H9 (cell line): ENCODE results near the gene MAPT. TPM values are rescaled to one million over a fixed set of nuclear protein-coding genes. Genes with fewer than 3 reads are reported as not detected.

Source experiments
- DNase-seq: peaks from one replicate; pipeline ENCODE4 v3.0.0-alpha.2; 2017
- H2AFZ ChIP-seq: one replicate; pipeline ENCODE4 v1.6.1; 2013; ENCODE audit warnings: mild to moderate bottlenecking, low read length, control low read depth, moderate library complexity
- H2AK5ac ChIP-seq: 2 replicates; pipeline ENCODE4 v1.6.1; 2013; ENCODE audit warnings: low read length, control low read depth, mixed read lengths; ENCODE audit not compliant: insufficient read length
- H2BK120ac ChIP-seq: one replicate; pipeline ENCODE4 v1.6.1; 2013; ENCODE audit warnings: low read depth, mild to moderate bottlenecking, low read length, control low read depth, inconsistent platforms; ENCODE audit not compliant: poor library complexity, severe bottlenecking
- H2BK12ac ChIP-seq: 2 replicates; pipeline ENCODE4 v1.6.1; 2013; ENCODE audit warnings: low read length, control low read depth, mixed read lengths, low read depth; ENCODE audit not compliant: insufficient read length
- H2BK15ac ChIP-seq: 2 replicates; pipeline ENCODE4 v1.6.1; 2013; ENCODE audit warnings: low read depth, low read length, control low read depth
- H2BK20ac ChIP-seq: one replicate; pipeline ENCODE4 v1.6.1; 2013; ENCODE audit warnings: low read depth, mild to moderate bottlenecking, low read length, control low read depth, inconsistent platforms; ENCODE audit not compliant: poor library complexity, severe bottlenecking
- H2BK5ac ChIP-seq: 2 replicates; pipeline ENCODE4 v1.6.1; 2013; ENCODE audit warnings: low read length, control low read depth, mixed read lengths; ENCODE audit not compliant: insufficient read length
- H3K14ac ChIP-seq: 2 replicates; pipeline ENCODE4 v1.6.1; 2013; ENCODE audit warnings: low read length, control low read depth; ENCODE audit not compliant: insufficient read depth
- H3K18ac ChIP-seq: 2 replicates; pipeline ENCODE4 v1.6.1; 2013; ENCODE audit warnings: low read depth, mild to moderate bottlenecking, mixed read lengths, low read length, control low read depth; ENCODE audit not compliant: insufficient read length
- H3K23ac ChIP-seq: 2 replicates; pipeline ENCODE4 v1.6.1; 2013; ENCODE audit warnings: low read length, control low read depth, mixed read lengths, low read depth; ENCODE audit not compliant: insufficient read length
- H3K23me2 ChIP-seq: 2 replicates; pipeline ENCODE4 v1.6.1; 2013; ENCODE audit warnings: low read depth, mild to moderate bottlenecking, mixed read lengths, low read length, control low read depth; ENCODE audit not compliant: insufficient read length, poor library complexity, severe bottlenecking
- H3K27ac ChIP-seq: 2 replicates; pipeline ENCODE4 v1.5.1; 2013; ENCODE audit warnings: low read length, control low read depth, mixed read lengths, low read depth; ENCODE audit not compliant: insufficient read length
- H3K27me3 ChIP-seq: 2 replicates; pipeline ENCODE4 v1.6.1; 2013; ENCODE audit warnings: low read length, control low read depth, inconsistent platforms; ENCODE audit not compliant: insufficient read depth
- H3K4ac ChIP-seq: 2 replicates; pipeline ENCODE4 v1.6.1; 2013; ENCODE audit warnings: low read depth, mild to moderate bottlenecking, control low read depth, inconsistent platforms, low read length, moderate library complexity
- H3K4me1 ChIP-seq: 2 replicates; pipeline ENCODE4 v1.6.1; 2013; ENCODE audit warnings: low read length, control low read depth, inconsistent platforms; ENCODE audit not compliant: insufficient read depth
- H3K4me2 ChIP-seq: 2 replicates; pipeline ENCODE4 v1.6.1; 2013; ENCODE audit warnings: low read length, control low read depth, mixed read lengths; ENCODE audit not compliant: insufficient read length, insufficient read depth
- H3K56ac ChIP-seq: 2 replicates; pipeline ENCODE4 v1.6.1; 2013; ENCODE audit warnings: low read depth, mild to moderate bottlenecking, mixed read lengths, low read length, control low read depth; ENCODE audit not compliant: insufficient read length
- H3K79me1 ChIP-seq: 2 replicates; pipeline ENCODE4 v1.6.1; 2013; ENCODE audit warnings: low read depth, mild to moderate bottlenecking, moderate library complexity, low read length, control low read depth, inconsistent platforms; ENCODE audit not compliant: insufficient read depth, poor library complexity, severe bottlenecking
- H3K79me2 ChIP-seq: 2 replicates; pipeline ENCODE4 v1.6.1; 2013; ENCODE audit warnings: low read length, control low read depth, inconsistent platforms; ENCODE audit not compliant: insufficient read depth
- H3K9ac ChIP-seq: 2 replicates; pipeline ENCODE4 v1.6.1; 2013; ENCODE audit warnings: low read length, control low read depth, mixed read lengths; ENCODE audit not compliant: insufficient read length; ENCODE audit errors: extremely low read depth
- H3K9me3 ChIP-seq: one replicate; pipeline ENCODE4 v1.6.1; 2013; ENCODE audit warnings: low read depth, low read length, inconsistent platforms; ENCODE audit not compliant: control insufficient read depth
- H3T11ph ChIP-seq: one replicate; pipeline ENCODE4 v1.6.1; 2013; ENCODE audit warnings: mild to moderate bottlenecking, low read length, control low read depth, inconsistent platforms
- H4K20me1 ChIP-seq: one replicate; pipeline ENCODE4 v1.6.1; 2013; ENCODE audit not compliant: control insufficient read depth, insufficient read length, insufficient read depth
- H4K5ac ChIP-seq: 2 replicates; pipeline ENCODE4 v1.6.1; 2013; ENCODE audit warnings: low read depth, mild to moderate bottlenecking, mixed read lengths, low read length, control low read depth; ENCODE audit not compliant: insufficient read length
- H4K8ac ChIP-seq: replicated peaks from 2 replicates; pipeline ENCODE4 v1.6.1; 2013; ENCODE audit warnings: low read length, control low read depth, mixed read lengths, low read depth; ENCODE audit not compliant: insufficient read length
- H4K91ac ChIP-seq: 2 replicates; pipeline ENCODE4 v1.6.1; 2013; ENCODE audit warnings: low read depth, mild to moderate bottlenecking, moderate library complexity, mixed read lengths, low read length, control low read depth; ENCODE audit not compliant: insufficient read length
- H3K27ac Mint-ChIP-seq, 3 experiments: 2 replicates in 2 of 3; 3 replicates in 1 of 3; pipeline ENCODE4 v1.8.0; 2020 to 2021; ENCODE audit warnings: mixed read lengths in 3 of 3, mild to moderate bottlenecking in 1 of 3, moderate library complexity in 1 of 3
- H3K27me3 Mint-ChIP-seq: 2 replicates; pipeline ENCODE4 v1.8.0; 2021; ENCODE audit warnings: low read depth, mild to moderate bottlenecking, moderate library complexity, mixed read lengths
- H3K36me3 Mint-ChIP-seq, 3 experiments: 2 replicates in 2 of 3; 3 replicates in 1 of 3; pipeline ENCODE4 v1.8.0; 2020 to 2021; ENCODE audit warnings: low read depth in 3 of 3, mixed read lengths in 3 of 3; ENCODE audit not compliant: insufficient read depth in 1 of 3
- H3K4me1 Mint-ChIP-seq, 2 experiments: 2 replicates each; pipeline ENCODE4 v1.8.0; 2020; ENCODE audit warnings: mixed read lengths in 2 of 2
- H3K4me3 Mint-ChIP-seq, 2 experiments: 2 replicates in 1 of 2; 3 replicates in 1 of 2; pipeline ENCODE4 v1.8.0; 2020 to 2021; ENCODE audit warnings: mild to moderate bottlenecking in 2 of 2, mixed read lengths in 2 of 2, moderate library complexity in 1 of 2
- H3K9me3 Mint-ChIP-seq, 2 experiments: 2 replicates in 1 of 2; 3 replicates in 1 of 2; pipeline ENCODE4 v1.8.0; 2020; ENCODE audit warnings: mild to moderate bottlenecking in 2 of 2, mixed read lengths in 2 of 2, moderate library complexity in 1 of 2
- CTCF ChIP-seq: fragments of 200-600 bp; sonication (generic); conservative IDR thresholded peaks from 3 replicates; pipeline ENCODE4 v1.8.0; 2021; ENCODE audit warnings: antibody characterized with exemption, mild to moderate bottlenecking
- WGBS: extraction: QIAGEN DNeasy Blood & Tissue Kit; methylation state at CpG from one replicate; pipeline ENCODE4 v1.1.7; 2013; ENCODE audit warnings: missing lambda C conversion rate, low lambda C conversion rate, mixed read lengths; ENCODE audit not compliant: insufficient read length; ENCODE audit errors: extremely low coverage; 5-methylcytosine and 5-hydroxymethylcytosine counted together
- total RNA-seq: library from RNA; stranded (reverse); gene quantifications from 2 replicates; pipeline ENCODE4 v1.2.1, GENCODE V29; 2021

Gene MAPT
- total RNA-seq, 1 experiment from 2014 or later: 1.6 TPM

GRCh38 chr17:45846223-45846622, 48.1 kb upstream of the MAPT start:
- H3K27ac Mint-ChIP-seq: no peak overlapping the region
- no peak overlapping the region for H2AK5ac ChIP-seq

More at GRCh38 chr17:45846223-45846622, 48.1 kb upstream of the MAPT start:
- Histone ChIP-seq H3K79me1 (no peaks in the 10 kb centered on the region), H3K23ac (no peak overlapping the region), H2AFZ (no peak overlapping the region), H3K9ac (no peak overlapping the region), H4K8ac (no peak overlapping the region), H3K4me2 (no peak overlapping the region), H4K20me1 (peaks cover 4% of the 10 kb centered on the region), H3K56ac (no peak overlapping the region), H4K5ac (no peak overlapping the region), H2BK5ac (no peak overlapping the region), H3K18ac (no peak overlapping the region), H3K23me2 (no peaks in the 10 kb centered on the region), H3T11ph (no peak overlapping the region), H2BK120ac (no peak overlapping the region), H3K27me3 (no peaks in the 10 kb centered on the region), H3K27ac (no peak overlapping the region), H2BK20ac (no peak overlapping the region), H2BK15ac (no peak overlapping the region), H3K9me3 (no peaks in the 10 kb centered on the region), H2BK12ac (no peak overlapping the region), H4K91ac (no peak overlapping the region), H3K14ac (no peak overlapping the region; the same call in 1 of the 2 replicates), H3K4me1 (no peaks in the 10 kb centered on the region), H3K4ac (no peak overlapping the region), H3K79me2 (no peaks in the 10 kb centered on the region)
- Mint-ChIP-seq H3K9me3 (no peaks in the 10 kb centered on the region), H3K27me3 (no peaks in the 10 kb centered on the region; the same call in 1 of the 2 replicates), H3K36me3 (no peaks in the 10 kb centered on the region), H3K4me3 (no peak overlapping the region), H3K4me1 (no peaks in the 10 kb centered on the region)
- no CpG with 5 or more reads among the region's 10 CpGs for WGBS
- no peak for TF ChIP-seq CTCF
- no peak for DNase-seq
